CD4-positive, alpha-beta memory T cell (primary cell): ENCODE results near the gene CDSN. TPM values are rescaled to one million over a fixed set of nuclear protein-coding genes. Genes with fewer than 3 reads are reported as not detected.
A peak's percentile ranks its signal among the peaks of the same experiment; 100 is the strongest.

Experiments used
- CTCF ChIA-PET: fragments of 350-600 bp; sonication (Branson Sonifier 250); formaldehyde crosslinking; loops from one replicate; lab custom pipeline; 2021; ENCODE audit warnings: inconsistent platforms; ENCODE audit not compliant: partially characterized antibody; lab: Charles Lee
- POLR2A ChIA-PET: fragments of 350-600 bp; sonication (Branson Sonifier 250); formaldehyde crosslinking; loops from one replicate; lab custom pipeline; 2021; ENCODE audit not compliant: partially characterized antibody; lab: Charles Lee
- DNase-seq, 5 donors: peaks; one replicate each; pipeline versions ENCODE4 v3.0.0 to v3.0.0-alpha.2; 2020 to 2022; ENCODE audit warnings: mixed read lengths in 1 of 5
- H3K27ac ChIP-seq: one replicate; pipeline ENCODE4 v1.7.0; 2013; ENCODE audit warnings: low read depth, low read length
- H3K27me3 ChIP-seq: 2 replicates; pipeline ENCODE4 v1.7.0; 2013; ENCODE audit warnings: mild to moderate bottlenecking, low read length, moderate library complexity; ENCODE audit not compliant: insufficient read depth
- H3K36me3 ChIP-seq: 2 replicates; pipeline ENCODE4 v1.7.0; 2013; ENCODE audit warnings: mild to moderate bottlenecking, low read length, moderate library complexity; ENCODE audit not compliant: insufficient read depth
- H3K4me1 ChIP-seq: 2 replicates; pipeline ENCODE4 v1.7.0; 2013; ENCODE audit warnings: mild to moderate bottlenecking, low read length, moderate library complexity; ENCODE audit not compliant: insufficient read depth
- H3K4me3 ChIP-seq, 2 donors: one replicate each; pipeline ENCODE4 v1.7.0; 2013; ENCODE audit warnings: low read length in 2 of 2, mild to moderate bottlenecking in 1 of 2
- H3K9me3 ChIP-seq, 2 donors: one replicate each; pipeline ENCODE4 v1.7.0; 2013; ENCODE audit warnings: low read length in 2 of 2, control low read depth in 1 of 2; ENCODE audit not compliant: control insufficient read depth in 1 of 2
- H3K27ac Mint-ChIP-seq, 7 donors: one replicate each; pipeline ENCODE4 v1.8.0; 2020 to 2021; ENCODE audit warnings: mixed read lengths in 7 of 7, mild to moderate bottlenecking in 6 of 7, inconsistent platforms in 3 of 7, moderate library complexity in 3 of 7
- H3K27me3 Mint-ChIP-seq, 2 donors: one replicate each; pipeline ENCODE4 v1.8.0; 2020 to 2021; ENCODE audit warnings: mixed read lengths in 2 of 2
- H3K36me3 Mint-ChIP-seq, 2 donors: one replicate each; pipeline ENCODE4 v1.8.0; 2020 to 2021; ENCODE audit warnings: mixed read lengths in 2 of 2, inconsistent platforms in 1 of 2, mild to moderate bottlenecking in 1 of 2
- H3K4me1 Mint-ChIP-seq, 4 donors: one replicate each; pipeline ENCODE4 v1.8.0; 2020 to 2021; ENCODE audit warnings: mixed read lengths in 4 of 4, mild to moderate bottlenecking in 1 of 4
- H3K4me3 Mint-ChIP-seq, 8 donors: one replicate each; pipeline ENCODE4 v1.8.0; 2020 to 2021; ENCODE audit warnings: mixed read lengths in 8 of 8, mild to moderate bottlenecking in 7 of 8, moderate library complexity in 6 of 8, inconsistent platforms in 3 of 8
- H3K9me3 Mint-ChIP-seq, 8 donors: one replicate each; pipeline ENCODE4 v1.8.0; 2020 to 2021; ENCODE audit warnings: mixed read lengths in 8 of 8, mild to moderate bottlenecking in 5 of 8, inconsistent platforms in 3 of 8, moderate library complexity in 1 of 8
- intact Hi-C: fragments of 100-400 bp; cut with micrococcal nuclease; formaldehyde crosslinking; loops from one replicate; pipeline ENCODE4 v1.15.1; 2023
- polyA plus RNA-seq, 2 donors: library from polyadenylated mRNA; unstranded; fragments of 300-500 nt; fragmentation: Illumina TruSeq; gene quantifications; one replicate each; pipeline ENCODE4 v1.2.3, GENCODE V29; 2021
- total RNA-seq, 2 experiments: library from RNA; stranded (reverse); gene quantifications; one replicate each; pipeline ENCODE4 v1.2.3, GENCODE V29; 2021

The CDSN gene
- total and polyA plus RNA-seq, 4 experiments from 2014 or later, result not detected

GRCh38 chr6:31096215-31096614 lies 24.0 kb downstream of the CDSN start:
- H3K27ac Mint-ChIP-seq, result peak overlapping the region in 3 of 7 donors; percentile 57 to 91 (median 62)
- H3K4me1 Mint-ChIP-seq, result peaks cover 36 to 56% (median 50%) of the 10 kb centered on the region in 4 donors
- intact Hi-C loops, result no loop called here
- no peaks in the 10 kb centered on the region for H3K27me3 ChIP-seq
- peak overlapping the region in 2 of 8 donors; percentile 38 to 43 for H3K4me3 Mint-ChIP-seq
- H3K4me1 ChIP-seq, result peaks cover 58% of the 10 kb centered on the region
- ChIA-PET POLR2A (interaction anchor here (1.5 kb wide), 1 partner anchor 62 kb away, joined by 3 read pairs; the partner anchor contains the start of genes CCHCR1 and TCF19), CTCF (interaction anchor here (0.7 to 6.1 kb wide), 6 partner anchors 9 to 118 kb away, joined by 3 to 40 read pairs (median 16); partner anchors contain the start of genes C6orf15 and PSORS1C1)
- no peak for DNase-seq
- no peaks in the 10 kb centered on the region for H3K36me3 ChIP-seq
- no peaks in the 10 kb centered on the region for H3K36me3 Mint-ChIP-seq
- no peak overlapping the region for H3K27ac ChIP-seq
- H3K4me3 ChIP-seq, result no peak overlapping the region
- no peaks in the 10 kb centered on the region for H3K27me3 Mint-ChIP-seq
- H3K9me3 ChIP-seq, result no peaks in the 10 kb centered on the region
- H3K9me3 Mint-ChIP-seq, result no peaks in the 10 kb centered on the region

GRCh38 chr6:31094389-31094881 lies 25.8 kb downstream of the CDSN start:
- Histone ChIP-seq H3K27ac (peak overlapping the region; percentile 40), H3K4me3 (peak overlapping the region in 1 of 2 donors; percentile 25), H3K36me3 (no peaks in the 10 kb centered on the region), H3K27me3 (no peaks in the 10 kb centered on the region), H3K9me3 (no peaks in the 10 kb centered on the region), H3K4me1 (peaks cover 61% of the 10 kb centered on the region)
- Mint-ChIP-seq H3K27me3 (no peaks in the 10 kb centered on the region), H3K36me3 (no peaks in the 10 kb centered on the region), H3K27ac (peak overlapping the region; percentile 82 to 93 (median 90)), H3K9me3 (no peaks in the 10 kb centered on the region), H3K4me1 (peaks cover 38 to 58% (median 52%) of the 10 kb centered on the region in 4 donors), H3K4me3 (peak overlapping the region; percentile 58 to 91 (median 76))
- CTCF ChIA-PET, result interaction anchor here (0.6 to 6.1 kb wide), 10 partner anchors 8 to 364 kb away, joined by 3 to 40 read pairs (median 9); partner anchors contain the start of genes C6orf15 and PSORS1C1
- POLR2A ChIA-PET, result interaction anchor here (1.0 to 2.9 kb wide), 8 partner anchors 9 to 447 kb away, joined by 3 to 21 read pairs (median 8); partner anchors contain the start of genes DDX39B, PSORS1C1 and VARS2
- intact Hi-C loops, result loop anchor here (1.0 kb wide), 1 partner anchor 34 kb away; no protein-coding TSS in a partner anchor
- peak; percentile 43 to 66 (median 57) for DNase-seq

GRCh38 chr6:31092769-31093505 lies 27.3 kb downstream of the CDSN start:
- CTCF ChIA-PET, result interaction anchor here (0.9 to 6.1 kb wide), 12 partner anchors 9 to 362 kb away, joined by 3 to 40 read pairs (median 8); partner anchors contain the start of genes C6orf15, PSORS1C1 and VARS2
- POLR2A ChIA-PET, result interaction anchor here (1.0 to 2.9 kb wide), 8 partner anchors 9 to 600 kb away, joined by 3 to 21 read pairs (median 7); partner anchors contain the start of genes PSORS1C1 and VARS2
- no peaks in the 10 kb centered on the region for H3K36me3 Mint-ChIP-seq
- DNase-seq, result no peak
- no peaks in the 10 kb centered on the region for H3K27me3 ChIP-seq
- no peak overlapping the region for H3K4me3 ChIP-seq
- no peaks in the 10 kb centered on the region for H3K36me3 ChIP-seq
- no peaks in the 10 kb centered on the region for H3K9me3 ChIP-seq
- peaks cover 61% of the 10 kb centered on the region for H3K4me1 ChIP-seq
- intact Hi-C loops, result no loop called here
- H3K4me1 Mint-ChIP-seq, result peaks cover 38 to 58% (median 50%) of the 10 kb centered on the region in 4 donors
- peak overlapping the region in 6 of 7 donors; percentile 29 to 76 (median 52) for H3K27ac Mint-ChIP-seq
- no peak overlapping the region for H3K27ac ChIP-seq
- no peaks in the 10 kb centered on the region for H3K27me3 Mint-ChIP-seq
- no peaks in the 10 kb centered on the region for H3K9me3 Mint-ChIP-seq
- peak overlapping the region in 2 of 8 donors; percentile 12 to 34 for H3K4me3 Mint-ChIP-seq

- H3K9me3 Mint-ChIP-seq, result no peaks in the 10 kb centered on the region
- Histone ChIP-seq H3K27ac (no peak overlapping the region), H3K4me1 (peaks cover 57% of the 10 kb centered on the region), H3K9me3 (no peaks in the 10 kb centered on the region), H3K27me3 (no peaks in the 10 kb centered on the region), H3K4me3 (no peak overlapping the region), H3K36me3 (no peaks in the 10 kb centered on the region)
- peaks cover 36 to 58% (median 49%) of the 10 kb centered on the region in 4 donors for H3K4me1 Mint-ChIP-seq
- no peak overlapping the region for H3K4me3 Mint-ChIP-seq
- no peaks in the 10 kb centered on the region for H3K36me3 Mint-ChIP-seq
- CTCF ChIA-PET, result interaction anchor here (2.4 to 3.3 kb wide), 2 partner anchors 13 to 24 kb away, joined by 15 to 38 read pairs; no protein-coding TSS in a partner anchor
- peaks cover 0 to 4% of the 10 kb centered on the region in 2 donors for H3K27me3 Mint-ChIP-seq
- POLR2A ChIA-PET, result interaction anchor here (1.1 to 2.9 kb wide), 4 partner anchors 9 to 261 kb away, joined by 3 to 11 read pairs (median 3); partner anchors contain the start of gene PSORS1C1
- intact Hi-C loops, result no loop called here
- no peak for DNase-seq
- peak overlapping the region in 3 of 7 donors; percentile 29 to 68 (median 34) for H3K27ac Mint-ChIP-seq
These were observed 28.0 kb downstream of the CDSN start for GRCh38 chr6:31092238-31092637.

- Mint-ChIP-seq H3K27ac (peak overlapping the region in 1 of 7 donors; percentile 41), H3K4me1 (peaks cover 36 to 57% (median 47%) of the 10 kb centered on the region in 4 donors), H3K36me3 (no peaks in the 10 kb centered on the region), H3K4me3 (no peak overlapping the region), H3K27me3 (peaks cover 0 to 4% of the 10 kb centered on the region in 2 donors), H3K9me3 (no peaks in the 10 kb centered on the region)
- POLR2A ChIA-PET, result interaction anchor here (1.1 to 2.9 kb wide), 3 partner anchors 12 to 105 kb away, joined by 3 to 11 read pairs (median 3); partner anchors contain the start of gene PSORS1C1
- CTCF ChIA-PET, result interaction anchor here (1.4 to 3.3 kb wide), 3 partner anchors 12 to 35 kb away, joined by 4 to 38 read pairs (median 5); no protein-coding TSS in a partner anchor
- no peak for DNase-seq
- H3K4me1 ChIP-seq, result peaks cover 53% of the 10 kb centered on the region
- no peaks in the 10 kb centered on the region for H3K36me3 ChIP-seq
- H3K9me3 ChIP-seq, result no peaks in the 10 kb centered on the region
- no peak overlapping the region for H3K27ac ChIP-seq
- intact Hi-C loops, result no loop called here
- H3K27me3 ChIP-seq, result no peaks in the 10 kb centered on the region
- no peak overlapping the region for H3K4me3 ChIP-seq
These were observed 28.6 kb downstream of the CDSN start for GRCh38 chr6:31091680-31092079.

GRCh38 chr6:31090973-31091364 lies 29.3 kb downstream of the CDSN start:
- H3K27ac Mint-ChIP-seq, result peak overlapping the region in 2 of 7 donors; percentile 36 to 59
- peaks cover 30 to 50% (median 41%) of the 10 kb centered on the region in 4 donors for H3K4me1 Mint-ChIP-seq
- Histone ChIP-seq H3K9me3 (no peaks in the 10 kb centered on the region), H3K4me1 (peaks cover 46% of the 10 kb centered on the region), H3K27ac (no peak overlapping the region), H3K36me3 (no peaks in the 10 kb centered on the region), H3K4me3 (no peak overlapping the region), H3K27me3 (no peaks in the 10 kb centered on the region)
- H3K27me3 Mint-ChIP-seq, result peaks cover 0 to 4% of the 10 kb centered on the region in 2 donors
- no peaks in the 10 kb centered on the region for H3K9me3 Mint-ChIP-seq
- no peak for DNase-seq
- ChIA-PET CTCF (interaction anchor here (1.1 to 2.9 kb wide), 6 partner anchors 11 to 360 kb away, joined by 3 to 20 read pairs (median 4); partner anchors contain the start of gene PSORS1C1), POLR2A (interaction anchor here (1.1 kb wide), 1 partner anchor 11 kb away, joined by 3 read pairs; no protein-coding TSS in a partner anchor)
- H3K36me3 Mint-ChIP-seq, result no peaks in the 10 kb centered on the region
- no peak overlapping the region for H3K4me3 Mint-ChIP-seq
- intact Hi-C loops, result no loop called here
